ENCODE results near the gene CEP43.

Gene CEP43

GRCh38 chr6:167027772-167028171 is 28.6 kb downstream of the CEP43 start:
- no peak for FAIRE-seq
- TF ChIP-seq TAF1 (IDR thresholded peaks at IDR 0.05; ENCODE audit: borderline replicate concordance, low read depth, low read length) (no peak), POLR2AphosphoS5 (IDR thresholded peaks at IDR 0.05; ENCODE audit: low read depth, low read length) (no peak), POLR2A (IDR thresholded peaks at IDR 0.05; ENCODE audit: low read depth, low read length) (no peak)
- DNase-seq (ENCODE audit: insufficient read length), result no peak

DNA sequence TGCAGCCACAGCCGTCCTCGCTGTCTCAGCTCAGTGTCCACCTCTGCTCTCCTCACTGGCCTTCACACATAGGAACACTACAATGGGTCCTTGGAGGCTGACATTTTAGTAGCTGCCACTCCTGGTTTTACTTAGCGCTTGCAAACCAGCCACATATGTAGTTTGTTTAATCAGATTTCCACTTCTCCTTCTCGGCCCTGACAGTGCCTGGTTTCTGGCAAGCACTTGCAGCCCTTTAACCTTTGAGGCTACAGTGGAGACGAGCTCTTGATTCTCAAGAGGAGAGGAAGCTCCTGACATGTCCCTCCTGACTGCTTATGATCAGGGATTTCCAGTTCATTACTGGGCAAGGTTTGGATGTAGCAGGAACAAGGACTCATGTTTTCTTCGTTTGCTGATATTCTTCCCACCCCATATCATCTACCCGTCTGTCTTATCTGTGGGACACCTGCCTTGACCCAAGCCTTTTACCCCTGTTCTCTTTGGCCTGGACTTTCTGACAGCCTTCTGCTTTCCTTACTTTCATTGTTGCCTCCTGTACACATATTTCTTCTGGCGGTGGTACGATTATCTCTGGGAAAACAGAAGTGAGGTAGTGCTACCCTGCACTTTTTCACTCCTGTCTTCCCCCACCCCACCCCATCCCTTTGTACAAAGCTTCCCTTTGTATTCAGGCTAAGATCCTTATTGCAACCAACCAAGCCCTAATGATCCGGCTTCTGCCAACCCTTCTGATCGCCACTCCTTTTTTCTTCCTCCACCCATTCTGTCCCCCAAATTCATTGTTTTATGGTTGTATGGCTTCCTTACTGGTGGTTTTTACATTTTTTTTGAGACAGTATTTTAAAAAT is 31.2 kb downstream of the CEP43 start:
- FAIRE-seq (no peak), DNase-seq (ENCODE audit: insufficient read length) (no peak)
- TF ChIP-seq POLR2AphosphoS5 (IDR thresholded peaks at IDR 0.05; ENCODE audit: low read depth, low read length) (no peak), TAF1 (IDR thresholded peaks at IDR 0.05; ENCODE audit: borderline replicate concordance, low read depth, low read length) (no peak), POLR2A (IDR thresholded peaks at IDR 0.05; ENCODE audit: low read depth, low read length) (no peak)

DNA sequence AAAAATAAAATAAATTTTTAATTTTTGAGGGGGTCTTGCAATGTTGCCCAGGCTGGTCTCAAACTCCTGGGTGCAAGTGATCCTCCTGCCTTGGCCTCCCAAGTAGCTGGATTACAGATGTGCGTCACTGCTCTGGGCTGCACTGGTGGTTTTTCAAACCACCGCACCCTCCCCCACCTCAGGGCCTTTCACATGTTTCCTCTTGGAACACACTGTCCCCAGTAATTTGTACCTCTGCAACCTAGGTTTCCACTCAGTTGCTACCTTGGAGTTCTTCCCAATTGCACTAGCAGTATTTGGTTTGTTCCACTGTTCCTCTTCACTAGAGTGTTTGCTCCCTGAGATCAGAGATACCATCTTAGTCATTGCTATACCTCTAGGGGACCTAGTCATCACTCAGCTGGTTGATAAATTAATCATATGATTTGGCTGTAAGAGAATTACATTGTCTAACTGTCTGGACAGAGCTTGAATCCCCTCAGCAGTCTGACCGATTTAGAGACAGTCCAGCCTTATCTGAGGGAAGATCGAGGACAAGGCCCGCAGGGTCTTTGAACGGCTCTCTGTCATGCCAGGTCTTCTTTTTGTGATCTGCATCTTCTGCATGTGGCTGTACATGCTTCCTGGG is 32.0 kb downstream of the CEP43 start:
- FAIRE-seq (no peak), DNase-seq (ENCODE audit: insufficient read length) (no peak)
- TF ChIP-seq POLR2A (IDR thresholded peaks at IDR 0.05; ENCODE audit: low read depth, low read length) (no peak), POLR2AphosphoS5 (IDR thresholded peaks at IDR 0.05; ENCODE audit: low read depth, low read length) (no peak), TAF1 (IDR thresholded peaks at IDR 0.05; ENCODE audit: borderline replicate concordance, low read depth, low read length) (no peak)

DNA sequence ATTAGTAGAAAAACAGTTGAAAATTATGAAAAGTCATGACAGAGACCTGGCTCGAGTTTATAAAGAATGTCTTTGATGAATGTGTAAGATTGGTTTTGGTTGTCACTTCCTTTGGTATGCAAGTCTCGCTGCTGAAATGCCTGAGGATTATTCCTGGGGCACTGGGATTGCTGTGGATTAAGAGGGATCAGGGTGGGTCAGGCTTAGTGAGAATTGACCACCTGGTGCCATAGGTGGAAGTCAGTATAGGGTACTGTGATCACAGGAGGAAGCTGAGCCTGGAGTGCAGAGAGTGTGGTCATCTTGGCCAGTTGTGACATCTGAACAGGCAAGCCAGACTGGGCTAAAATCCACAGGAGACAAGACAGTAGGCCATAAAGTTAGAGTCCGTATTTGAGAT is 34.9 kb downstream of the CEP43 start:
- no peak for FAIRE-seq
- TF ChIP-seq POLR2A (IDR thresholded peaks at IDR 0.05; ENCODE audit: low read depth, low read length) (no peak), POLR2AphosphoS5 (IDR thresholded peaks at IDR 0.05; ENCODE audit: low read depth, low read length) (no peak), TAF1 (IDR thresholded peaks at IDR 0.05; ENCODE audit: borderline replicate concordance, low read depth, low read length) (no peak)
- no peak for DNase-seq (ENCODE audit: insufficient read length)

- TF ChIP-seq POLR2AphosphoS5 (IDR thresholded peaks at IDR 0.05; ENCODE audit: low read depth, low read length) (no peak), POLR2A (IDR thresholded peaks at IDR 0.05; ENCODE audit: low read depth, low read length) (no peak), TAF1 (IDR thresholded peaks at IDR 0.05; ENCODE audit: borderline replicate concordance, low read depth, low read length) (no peak)
- DNase-seq (ENCODE audit: insufficient read length) (no peak), FAIRE-seq (no peak)
These were observed 38.6 kb downstream of the CEP43 start for GRCh38 chr6:167037762-167038161.

- TF ChIP-seq POLR2AphosphoS5 (IDR thresholded peaks at IDR 0.05; ENCODE audit: low read depth, low read length) (no peak), TAF1 (IDR thresholded peaks at IDR 0.05; ENCODE audit: borderline replicate concordance, low read depth, low read length) (no peak), POLR2A (IDR thresholded peaks at IDR 0.05; ENCODE audit: low read depth, low read length) (no peak)
- no peak for FAIRE-seq
- DNase-seq (ENCODE audit: insufficient read length), result no peak
These were observed 45.5 kb downstream of the CEP43 start for GRCh38 chr6:167044696-167045095.

DNA sequence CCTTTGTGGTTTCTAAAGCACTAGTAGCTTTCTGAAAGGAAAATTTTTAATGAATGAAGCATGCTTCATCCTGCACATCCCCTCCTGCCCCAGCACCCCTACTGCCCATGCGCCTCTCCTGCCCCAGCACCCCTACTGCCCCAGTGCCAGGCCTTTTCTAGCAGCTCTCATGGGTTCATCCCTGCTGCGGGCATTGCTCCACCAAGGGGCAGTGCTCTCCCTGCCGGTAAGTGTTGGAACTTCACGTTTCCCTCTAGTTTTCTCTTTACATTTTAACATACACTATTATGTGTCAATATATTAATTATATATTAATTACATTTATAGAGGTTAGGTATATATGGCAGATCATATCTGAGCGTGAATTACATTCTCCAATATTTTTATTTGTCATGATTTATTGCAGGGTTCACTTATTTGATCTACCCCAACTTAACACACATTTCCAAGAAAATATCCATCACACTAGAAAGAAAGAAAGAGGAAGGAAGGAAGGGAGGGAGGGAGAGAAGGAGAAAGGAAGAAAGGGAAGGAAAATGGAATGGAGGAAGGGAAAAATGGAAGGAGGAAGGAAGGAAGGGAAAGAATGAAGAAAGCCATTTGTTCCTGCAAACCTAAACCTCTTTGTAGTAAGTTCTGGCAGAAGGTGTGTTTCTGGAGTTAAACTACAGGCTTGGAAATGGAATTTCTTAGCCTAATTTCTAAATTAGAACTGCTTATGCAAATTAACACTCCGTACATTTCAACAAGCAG is 46.8 kb downstream of the CEP43 start:
- TF ChIP-seq TAF1 (IDR thresholded peaks at IDR 0.05; ENCODE audit: borderline replicate concordance, low read depth, low read length) (no peak), POLR2A (IDR thresholded peaks at IDR 0.05; ENCODE audit: low read depth, low read length) (no peak), POLR2AphosphoS5 (IDR thresholded peaks at IDR 0.05; ENCODE audit: low read depth, low read length) (no peak)
- no peak for FAIRE-seq
- DNase-seq (ENCODE audit: insufficient read length), result no peak

- FAIRE-seq (no peak), DNase-seq (ENCODE audit: insufficient read length) (no peak)
- TF ChIP-seq POLR2A (IDR thresholded peaks at IDR 0.05; ENCODE audit: low read depth, low read length), result no peak
- TF ChIP-seq TAF1 (IDR thresholded peaks at IDR 0.05; ENCODE audit: borderline replicate concordance, low read depth, low read length), result no peak
- TF ChIP-seq POLR2AphosphoS5 (IDR thresholded peaks at IDR 0.05; ENCODE audit: low read depth, low read length), result no peak
These were observed 47.8 kb downstream of the CEP43 start for GRCh38 chr6:167046861-167047495.

- no peak for DNase-seq (ENCODE audit: insufficient read length)
- FAIRE-seq, result peak; percentile 94
- 0 out of 2 replicates have a peak, but pooled peaks have one; percentile 18 for TF ChIP-seq POLR2A (IDR thresholded peaks at IDR 0.05; ENCODE audit: low read depth, low read length)
- TF ChIP-seq POLR2AphosphoS5 (IDR thresholded peaks at IDR 0.05; ENCODE audit: low read depth, low read length), result no peak
- TF ChIP-seq TAF1 (IDR thresholded peaks at IDR 0.05; ENCODE audit: borderline replicate concordance, low read depth, low read length), result no peak
These were observed 48.4 kb downstream of the CEP43 start for GRCh38 chr6:167047554-167047953.

Data from GM12892 (cell line).